COLO829 (cell line): ENCODE results near the gene RPL35.

Source experiments
- DNase-seq: peaks from one replicate; pipeline ENCODE4 v3.0.0; 2012; ENCODE audit warnings: low spot score

RPL35 gene

DNA sequence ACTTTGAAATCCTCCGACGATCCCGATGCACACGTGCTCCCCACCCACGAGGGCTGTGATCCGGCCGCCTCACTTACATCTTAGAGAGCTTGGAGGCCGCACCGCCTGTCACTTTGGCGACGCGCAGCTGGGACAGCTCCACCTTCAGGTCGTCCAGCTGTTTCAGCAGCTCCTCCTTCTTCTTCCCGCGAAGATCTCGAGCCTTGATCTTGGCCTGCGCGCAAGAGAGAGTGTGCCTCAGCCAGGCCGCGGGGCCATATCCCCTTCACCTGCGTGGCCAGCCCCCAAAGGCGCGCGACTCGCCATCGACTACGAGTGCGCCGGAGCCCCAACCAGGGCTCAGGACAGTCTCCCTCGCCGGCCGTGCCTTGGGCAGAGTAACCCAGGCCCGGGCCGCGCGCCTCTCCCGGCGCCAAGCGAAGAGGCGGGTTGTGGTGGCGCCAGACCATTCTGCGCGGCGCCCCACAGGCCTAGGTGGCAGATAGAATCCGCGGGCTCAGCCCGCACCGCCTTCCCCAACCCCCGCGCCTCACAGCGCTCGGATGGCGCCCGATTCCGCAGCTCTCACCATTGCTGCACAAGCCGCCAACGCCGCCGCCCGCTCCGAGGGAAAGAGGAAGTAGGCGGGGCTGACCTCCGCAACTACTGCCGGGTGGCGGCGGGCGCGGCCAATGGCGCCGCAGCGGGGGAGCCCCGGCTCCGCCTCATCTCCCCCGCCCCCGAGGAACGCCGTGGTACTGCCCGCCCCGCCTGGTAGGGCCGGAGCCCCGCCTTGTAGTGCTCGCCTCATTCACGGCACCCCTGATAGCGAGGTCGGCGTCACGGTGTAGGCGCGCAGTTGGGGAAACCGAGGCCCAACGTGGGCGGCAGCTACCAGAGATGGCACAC is at the start of gene RPL35, which contains the start of gene ARPC5L:
RPL35 (minus strand) TSS at position 616 of the 888 bp plus-strand sequence; CDS start at position 571, 45 bp downstream.
ARPC5L (plus strand) TSS at position 789 of the 888 bp plus-strand sequence. CDS start 7,161 bp downstream, outside the sequence.
- peak; percentile 98 for DNase-seq

GRCh38 chr9:124908098-124908497 is 46.3 kb upstream of the RPL35 start:
- DNase-seq: no peak

DNA sequence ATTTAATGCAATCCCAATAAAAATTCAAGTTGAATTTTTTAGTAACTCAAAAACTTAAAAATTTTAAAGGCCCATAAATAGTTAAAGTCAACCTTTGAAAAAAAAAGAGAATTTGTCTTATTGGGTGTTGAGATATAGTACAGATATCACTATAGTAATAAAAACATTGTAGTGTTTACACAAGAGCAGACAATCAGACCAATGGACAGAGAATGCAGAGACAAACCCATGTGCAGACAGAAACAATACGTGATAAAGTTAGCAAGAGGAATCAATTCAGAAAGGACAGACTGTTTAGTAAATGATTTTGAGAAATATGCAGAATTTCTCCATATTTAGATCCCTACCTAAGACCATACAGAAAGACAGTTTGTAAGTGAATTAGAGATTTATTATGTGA is 45.2 kb upstream of the RPL35 start:
- no peak for DNase-seq

DNA sequence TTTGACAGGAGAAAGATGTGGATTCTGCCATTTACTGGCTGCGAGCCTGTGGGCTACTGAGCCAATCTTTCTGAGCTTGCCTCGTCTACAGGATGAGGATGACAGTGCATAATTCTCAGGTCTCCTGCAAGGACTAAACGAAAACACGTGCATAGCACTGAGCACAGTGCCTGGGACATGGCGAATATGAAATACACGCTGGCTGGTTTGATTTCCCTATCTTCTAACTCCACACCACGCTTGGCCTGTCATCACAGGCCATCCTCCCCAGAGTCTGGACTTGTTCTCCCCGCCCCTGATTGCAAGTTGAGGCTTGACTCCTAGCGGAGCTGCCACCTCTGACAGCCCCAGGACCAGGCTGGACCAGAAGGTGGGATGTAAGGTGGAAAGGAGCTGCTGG is 38.1 kb upstream of the RPL35 start:
- DNase-seq: no peak

DNA sequence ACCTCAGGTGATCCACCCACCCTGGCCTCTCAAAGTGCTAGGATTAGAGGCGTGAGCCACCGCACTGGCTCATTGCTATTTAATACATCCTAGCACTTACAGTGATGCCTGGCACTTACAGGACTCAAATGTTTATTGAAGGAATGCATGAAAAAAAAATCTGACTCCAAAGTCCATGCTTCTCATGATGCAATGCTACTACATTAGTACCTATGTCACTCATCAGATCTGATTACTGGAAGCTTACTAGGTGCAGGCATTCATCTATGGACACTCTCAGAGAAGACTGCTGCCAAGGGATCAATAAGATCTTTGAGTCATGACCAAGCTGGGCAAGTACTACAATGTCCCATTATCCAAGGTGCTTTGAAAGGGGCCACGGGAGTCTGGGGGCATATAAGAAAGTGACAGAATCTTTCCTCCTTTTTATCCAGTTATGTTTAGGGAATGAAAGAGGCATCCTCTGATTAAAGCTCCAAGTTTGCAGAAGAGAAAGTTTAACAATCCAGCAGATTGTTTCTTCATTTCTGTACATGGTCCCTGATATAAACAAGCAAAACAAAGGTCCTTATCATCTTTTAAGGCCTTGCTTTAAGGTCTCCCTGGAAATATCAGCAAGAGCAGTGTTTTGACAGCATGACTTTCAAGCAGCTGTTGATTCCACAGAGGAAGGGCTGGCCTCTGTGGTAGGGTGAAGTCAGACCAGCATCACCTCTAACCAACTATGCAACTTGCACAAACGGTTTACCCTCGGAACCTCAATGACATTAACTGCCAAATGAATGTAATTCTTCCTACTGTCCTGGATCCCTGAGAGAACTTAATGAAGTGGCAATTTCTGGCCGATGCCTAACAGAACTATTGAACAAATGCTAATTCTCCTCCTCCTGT is 36.1 kb upstream of the RPL35 start:
- peak; percentile 38 for DNase-seq

DNA sequence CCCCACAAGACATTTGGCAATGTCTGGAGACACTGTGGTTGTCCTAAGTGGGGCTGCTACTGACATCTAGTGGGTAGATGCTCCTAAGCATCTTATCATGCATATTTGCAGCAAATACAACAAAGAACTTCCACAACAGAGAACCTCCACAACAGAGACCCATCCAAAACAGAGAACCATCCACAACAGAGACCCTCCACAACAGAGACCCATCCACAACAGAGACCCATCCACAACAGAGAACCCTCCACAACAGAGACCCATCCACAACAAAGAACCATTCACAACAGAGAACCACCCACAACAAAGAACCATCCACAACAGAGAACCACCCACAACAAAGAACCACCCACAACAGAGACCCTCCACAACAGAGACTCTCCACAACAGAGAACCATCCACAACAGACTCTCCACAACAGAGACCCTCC is 33.0 kb upstream of the RPL35 start:
- DNase-seq: no peak

DNA sequence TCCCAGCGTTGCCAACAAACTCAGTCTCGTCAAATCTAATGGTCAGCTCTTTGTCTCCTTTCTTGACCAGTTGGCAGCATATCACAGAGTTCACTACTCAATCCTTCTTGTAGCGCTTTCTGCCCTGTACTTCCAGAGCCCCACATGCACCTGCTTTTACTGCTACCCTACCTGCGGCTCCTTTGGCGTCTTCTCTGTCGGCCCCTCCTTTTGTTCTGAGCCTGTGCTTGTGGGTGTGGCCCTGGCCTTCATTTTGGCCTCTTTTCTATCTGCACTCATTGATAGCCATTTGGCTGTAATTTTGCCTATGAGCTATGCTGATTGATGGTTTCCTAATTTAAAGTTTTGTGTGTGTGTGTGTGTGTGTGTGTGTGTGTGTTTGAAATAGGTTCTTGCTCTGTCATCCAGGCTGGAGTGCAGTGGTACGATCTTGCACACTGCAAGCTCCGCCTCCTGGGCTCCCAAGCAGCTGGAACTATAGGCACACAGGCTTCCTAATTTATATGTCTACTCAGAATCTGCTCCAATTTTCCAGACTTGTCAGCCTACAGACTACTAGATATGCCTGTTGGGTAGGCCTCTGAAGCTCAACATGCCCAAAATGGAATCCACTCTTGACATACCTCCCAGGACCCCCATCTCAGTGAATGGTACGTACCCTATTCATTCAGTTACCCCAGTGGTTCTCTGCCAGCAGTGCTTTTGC is 32.4 kb upstream of the RPL35 start:
- DNase-seq: no peak

GRCh38 chr9:124890179-124890578 is 28.4 kb upstream of the RPL35 start:
- no peak for DNase-seq

DNA sequence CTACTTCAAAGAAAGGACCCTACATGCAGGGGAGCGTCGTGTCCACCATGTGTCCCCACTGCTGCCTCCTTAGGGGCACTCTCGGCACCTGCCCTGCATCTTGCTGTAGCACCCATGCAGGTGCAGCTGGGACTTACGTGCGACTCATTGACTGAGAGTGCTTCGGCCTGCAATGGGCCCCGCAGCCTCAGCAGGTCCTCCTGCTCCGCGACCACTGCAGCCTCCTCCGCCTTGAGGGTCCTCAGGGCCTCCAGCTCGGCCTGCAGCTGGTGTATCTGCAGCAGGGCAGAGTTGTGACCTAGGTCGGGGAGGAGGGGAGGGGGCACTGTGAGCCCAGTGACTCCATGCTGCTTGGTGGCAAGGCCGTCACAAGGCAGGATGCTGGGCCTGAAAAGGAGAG is 27.2 kb upstream of the RPL35 start:
- DNase-seq: no peak

DNA sequence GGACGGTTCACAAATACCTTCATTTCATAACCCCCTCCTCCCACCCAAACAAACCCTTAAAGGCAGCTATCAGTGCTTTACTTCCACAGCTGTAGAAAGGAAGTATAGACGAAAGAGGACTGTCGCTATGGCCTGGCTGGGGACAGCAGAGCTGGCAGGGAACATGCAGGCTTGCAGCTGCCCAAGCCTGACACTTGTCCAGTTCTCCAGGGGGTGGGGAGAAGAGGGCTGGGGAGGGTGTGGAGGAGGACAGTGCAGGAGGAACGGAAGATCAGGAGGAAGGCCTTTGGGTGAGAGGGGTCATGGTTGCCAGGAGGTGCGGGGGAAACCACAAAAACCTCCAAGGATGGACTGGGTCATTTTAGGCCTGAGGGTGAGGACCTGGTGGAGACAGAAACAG is 26.1 kb upstream of the RPL35 start:
- DNase-seq: no peak

DNA sequence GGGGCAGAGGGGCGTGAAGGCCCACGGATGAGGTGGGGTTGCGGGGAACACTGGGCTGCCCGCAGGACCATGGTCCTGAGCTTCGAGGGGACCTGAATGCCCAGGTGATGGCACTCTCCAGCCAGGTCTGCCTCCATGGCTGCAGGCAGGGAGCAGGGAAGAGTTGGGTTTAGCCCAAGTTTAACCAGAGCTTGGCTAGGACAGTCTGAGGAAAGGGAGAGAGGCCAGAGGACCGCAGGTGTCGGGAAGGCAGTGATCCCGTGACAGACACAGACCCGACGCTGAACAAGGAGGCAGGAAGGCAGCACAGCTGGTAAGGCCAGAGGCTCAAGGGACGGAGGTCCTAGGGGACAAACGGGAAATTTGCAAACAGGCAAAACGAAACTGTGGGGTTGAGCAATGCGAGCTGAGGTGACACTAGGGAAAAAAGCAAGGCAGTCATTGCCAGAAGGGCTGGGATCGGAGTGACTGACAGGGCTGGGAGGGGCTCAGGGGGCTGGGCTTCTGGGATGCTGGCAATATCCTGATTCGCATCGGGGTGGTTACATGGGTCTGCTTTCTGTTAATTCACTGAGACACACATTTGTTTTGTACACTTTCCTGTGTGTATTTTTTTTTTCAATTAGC is 25.2 kb upstream of the RPL35 start:
- DNase-seq: no peak

DNA sequence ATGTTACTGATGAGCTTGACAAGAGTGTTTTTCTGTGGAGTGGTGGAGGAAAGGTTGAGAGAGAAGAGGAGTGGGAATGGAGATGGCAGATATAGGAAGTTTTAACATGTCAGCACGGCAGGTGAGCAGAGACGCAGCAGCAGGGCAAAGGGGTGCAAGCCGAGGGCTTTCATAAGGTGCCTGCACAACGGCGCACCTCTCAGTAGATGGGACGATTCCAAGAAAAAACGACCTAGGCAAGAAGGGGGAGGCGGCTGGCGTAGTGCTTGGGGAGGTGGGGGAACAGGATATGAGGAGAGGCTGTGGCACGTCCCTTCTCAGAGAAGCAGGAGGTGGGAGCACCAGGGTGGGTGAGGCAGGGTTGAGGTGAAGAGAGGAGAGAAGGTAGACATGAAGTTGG is 24.7 kb upstream of the RPL35 start:
- DNase-seq: no peak

- no peak for DNase-seq
These were observed 23.8 kb upstream of the RPL35 start for GRCh38 chr9:124885551-124885950.

- no peak for DNase-seq
These were observed 22.6 kb upstream of the RPL35 start for GRCh38 chr9:124884376-124884775.

GRCh38 chr9:124882231-124882630 is 20.5 kb upstream of the RPL35 start:
- DNase-seq: no peak

- no peak for DNase-seq
These were observed 19.5 kb upstream of the RPL35 start for GRCh38 chr9:124881138-124881743.

DNA sequence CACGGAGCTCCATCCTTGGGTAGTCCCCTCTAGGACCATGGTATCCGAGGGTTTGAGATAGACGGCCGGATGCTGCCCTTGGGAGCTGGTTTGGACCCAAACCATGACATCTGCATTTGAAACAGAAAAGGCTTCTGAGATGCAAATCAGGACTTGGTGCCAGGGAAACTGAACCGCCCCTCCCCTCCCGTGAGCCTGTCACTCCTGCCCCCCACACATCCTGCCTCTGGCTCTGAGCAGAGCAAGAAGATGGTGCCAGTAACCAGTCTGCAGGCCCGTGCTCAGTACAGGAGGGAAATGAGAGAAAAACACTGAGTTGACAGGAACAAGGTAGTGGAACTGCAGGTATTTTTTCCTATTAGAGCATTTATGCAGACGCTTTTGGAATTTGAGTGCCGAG is 18.7 kb upstream of the RPL35 start:
- DNase-seq: no peak

GRCh38 chr9:124879226-124879625 is 17.5 kb upstream of the RPL35 start:
- DNase-seq: no peak

GRCh38 chr9:124878518-124878917 is 16.8 kb upstream of the RPL35 start:
- no peak for DNase-seq

- DNase-seq: no peak
These were observed 16.3 kb upstream of the RPL35 start for GRCh38 chr9:124878021-124878420.
